Ishikawa (cell line): Measurements from ENCODE around the gene ASAP2.

ENCODE experiments used
- CREB1 ChIP-seq: IDR thresholded peaks from 2 replicates; pipeline ENCODE4 v1.6.1; 2012; ENCODE audit warnings: low read depth
- EGR1 ChIP-seq: IDR thresholded peaks from 2 replicates; pipeline ENCODE4 v1.6.1; 2012
- EP300 ChIP-seq: IDR thresholded peaks from 2 replicates; pipeline ENCODE4 v1.6.1; 2012; ENCODE audit warnings: borderline replicate concordance
- FOXM1 ChIP-seq: IDR thresholded peaks from 2 replicates; pipeline ENCODE4 v1.6.1; 2012; ENCODE audit warnings: low read depth, borderline replicate concordance
- NFIC ChIP-seq: IDR thresholded peaks from 2 replicates; pipeline ENCODE4 v1.6.1; 2012
- RAD21 ChIP-seq: IDR thresholded peaks from 2 replicates; pipeline ENCODE4 v1.6.1; 2012; ENCODE audit warnings: low read depth
- TAF1 ChIP-seq: IDR thresholded peaks from 2 replicates; pipeline ENCODE4 v1.6.1; 2012; ENCODE audit warnings: low read depth, mild to moderate bottlenecking
- TEAD4 ChIP-seq: IDR thresholded peaks from 2 replicates; pipeline ENCODE4 v1.6.1; 2012
- USF1 ChIP-seq: IDR thresholded peaks from 2 replicates; pipeline ENCODE4 v1.6.1; 2012
- YY1 ChIP-seq: IDR thresholded peaks from 2 replicates; pipeline ENCODE4 v1.6.1; 2012; ENCODE audit warnings: low read depth
- TF ChIP-seq, protein P1 (sequence below): IDR thresholded peaks from 2 replicates; pipeline ENCODE4 v1.6.1; 2012; ENCODE audit warnings: low read depth, mild to moderate bottlenecking

DNA sequence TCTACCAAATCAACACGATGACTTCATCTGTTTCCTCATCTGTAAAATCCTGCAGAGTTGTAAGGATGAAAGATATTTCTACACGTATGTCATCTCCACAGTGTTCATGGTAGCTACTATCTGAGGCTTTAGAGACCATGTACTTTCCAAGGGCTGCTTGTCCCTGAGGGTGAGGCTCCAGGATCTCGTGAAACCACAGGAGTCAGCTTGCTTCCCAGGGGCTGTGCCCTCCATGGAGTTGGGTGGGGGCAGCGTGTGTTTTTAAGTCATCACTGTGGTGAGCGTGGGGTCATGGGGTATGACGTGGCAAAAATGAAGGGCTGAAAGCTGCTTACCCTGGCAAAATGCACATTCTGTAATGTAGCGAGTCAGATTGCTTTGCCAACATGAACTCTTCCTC lies 81.6 kb downstream of the ASAP2 start:
- TF ChIP-seq RAD21: no peak
- TF ChIP-seq TAF1: no peak
- no peak for TF ChIP-seq YY1
- no peak for TF ChIP-seq EP300
- TF ChIP-seq USF1: no peak
- TF ChIP-seq CREB1: no peak
- TF ChIP-seq FOXM1: no peak
- TF ChIP-seq NFIC: no peak
- TF ChIP-seq, protein P1, sequence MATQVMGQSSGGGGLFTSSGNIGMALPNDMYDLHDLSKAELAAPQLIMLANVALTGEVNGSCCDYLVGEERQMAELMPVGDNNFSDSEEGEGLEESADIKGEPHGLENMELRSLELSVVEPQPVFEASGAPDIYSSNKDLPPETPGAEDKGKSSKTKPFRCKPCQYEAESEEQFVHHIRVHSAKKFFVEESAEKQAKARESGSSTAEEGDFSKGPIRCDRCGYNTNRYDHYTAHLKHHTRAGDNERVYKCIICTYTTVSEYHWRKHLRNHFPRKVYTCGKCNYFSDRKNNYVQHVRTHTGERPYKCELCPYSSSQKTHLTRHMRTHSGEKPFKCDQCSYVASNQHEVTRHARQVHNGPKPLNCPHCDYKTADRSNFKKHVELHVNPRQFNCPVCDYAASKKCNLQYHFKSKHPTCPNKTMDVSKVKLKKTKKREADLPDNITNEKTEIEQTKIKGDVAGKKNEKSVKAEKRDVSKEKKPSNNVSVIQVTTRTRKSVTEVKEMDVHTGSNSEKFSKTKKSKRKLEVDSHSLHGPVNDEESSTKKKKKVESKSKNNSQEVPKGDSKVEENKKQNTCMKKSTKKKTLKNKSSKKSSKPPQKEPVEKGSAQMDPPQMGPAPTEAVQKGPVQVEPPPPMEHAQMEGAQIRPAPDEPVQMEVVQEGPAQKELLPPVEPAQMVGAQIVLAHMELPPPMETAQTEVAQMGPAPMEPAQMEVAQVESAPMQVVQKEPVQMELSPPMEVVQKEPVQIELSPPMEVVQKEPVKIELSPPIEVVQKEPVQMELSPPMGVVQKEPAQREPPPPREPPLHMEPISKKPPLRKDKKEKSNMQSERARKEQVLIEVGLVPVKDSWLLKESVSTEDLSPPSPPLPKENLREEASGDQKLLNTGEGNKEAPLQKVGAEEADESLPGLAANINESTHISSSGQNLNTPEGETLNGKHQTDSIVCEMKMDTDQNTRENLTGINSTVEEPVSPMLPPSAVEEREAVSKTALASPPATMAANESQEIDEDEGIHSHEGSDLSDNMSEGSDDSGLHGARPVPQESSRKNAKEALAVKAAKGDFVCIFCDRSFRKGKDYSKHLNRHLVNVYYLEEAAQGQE: no peak
- no peak for TF ChIP-seq EGR1
- TF ChIP-seq TEAD4: no peak
